Osteoblast (primary cell): ENCODE data around the gene KCMF1. TPM values are rescaled to one million over a fixed set of nuclear protein-coding genes. Genes with fewer than 3 reads are reported as not detected.

ENCODE experiments used
- DNase-seq: peaks from one replicate; pipeline ENCODE4 v3.0.0; 2011; ENCODE audit warnings: low spot score, mixed read lengths; ENCODE audit not compliant: insufficient read length; ENCODE audit errors: missing footprints
- H2AFZ ChIP-seq: 2 replicates; pipeline ENCODE4 v1.6.0; 2011; ENCODE audit warnings: mild to moderate bottlenecking, low read length
- H3K27ac ChIP-seq: 2 replicates; pipeline ENCODE4 v1.5.1; 2011; ENCODE audit warnings: mild to moderate bottlenecking, low read depth, low read length, moderate library complexity
- H3K27me3 ChIP-seq: 2 replicates; pipeline ENCODE4 v1.6.0; 2012; ENCODE audit warnings: mild to moderate bottlenecking, control low read depth, inconsistent platforms, low read length, moderate library complexity; ENCODE audit not compliant: insufficient read depth
- H3K36me3 ChIP-seq: 2 replicates; pipeline ENCODE4 v1.5.1; 2011; ENCODE audit warnings: mild to moderate bottlenecking, low read length, control low read depth, moderate library complexity; ENCODE audit not compliant: insufficient read depth
- H3K4me1 ChIP-seq: 2 replicates; pipeline ENCODE4 v1.5.1; 2011; ENCODE audit warnings: mild to moderate bottlenecking, low read length, control low read depth, moderate library complexity; ENCODE audit not compliant: insufficient read depth
- H3K4me2 ChIP-seq: 2 replicates; pipeline ENCODE4 v1.6.0; 2011; ENCODE audit warnings: mild to moderate bottlenecking, low read length; ENCODE audit not compliant: insufficient read depth
- H3K4me3 ChIP-seq: fragments of 200-600 bp; sonication (generic); 3 replicates; pipeline ENCODE4 v1.5.1; 2012; ENCODE audit warnings: mild to moderate bottlenecking, low read length, inconsistent platforms; ENCODE audit not compliant: insufficient read depth
- H3K79me2 ChIP-seq: 2 replicates; pipeline ENCODE4 v1.6.0; 2012; ENCODE audit warnings: mild to moderate bottlenecking, low read length, control low read depth, inconsistent platforms; ENCODE audit not compliant: insufficient read depth
- H3K9me3 ChIP-seq: 2 replicates; pipeline ENCODE4 v1.5.1; 2011; ENCODE audit warnings: low read depth, low read length, control low read depth
- H4K20me1 ChIP-seq: 2 replicates; pipeline ENCODE4 v1.6.0; 2012; ENCODE audit warnings: mild to moderate bottlenecking, low read length, control low read depth; ENCODE audit not compliant: insufficient read depth
- total RNA-seq: library from RNA; depleted of rRNA; stranded (reverse); fragments of >200 nt; gene quantifications from 2 replicates; pipeline ENCODE4 v1.2.3, GENCODE V29; 2012
- TF ChIP-seq, protein P1 (sequence below): IDR thresholded peaks from 2 replicates; pipeline ENCODE4 v1.5.1; 2011; ENCODE audit warnings: mild to moderate bottlenecking, low read depth, low read length, moderate library complexity; ENCODE audit errors: extremely low read depth

KCMF1 gene
- total RNA-seq, 1 donor: 74.2 TPM

DNA sequence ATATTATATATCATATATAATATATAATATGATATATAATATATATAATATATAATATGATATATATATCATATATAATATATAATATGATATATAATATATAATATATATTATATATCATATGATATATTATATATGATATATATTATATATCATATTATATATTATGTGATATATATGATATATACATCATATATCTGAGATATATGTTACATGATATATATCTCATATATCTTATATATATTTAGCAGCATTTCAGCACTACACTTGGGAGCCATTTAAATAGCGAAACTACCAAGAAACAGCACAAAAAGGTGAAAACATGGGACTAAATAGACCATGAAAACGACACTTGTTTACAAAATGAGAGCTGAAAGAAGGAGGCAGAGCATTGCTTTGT lies 37.3 kb downstream of the KCMF1 start:
- H3K27ac ChIP-seq: no peak overlapping the region
- no peak for DNase-seq
- no peaks in the 10 kb centered on the region for H3K9me3 ChIP-seq
- peaks cover 57% of the 10 kb centered on the region for H4K20me1 ChIP-seq
- H3K79me2 ChIP-seq: peaks cover 95% of the 10 kb centered on the region
- no peak overlapping the region for H3K4me3 ChIP-seq
- H3K4me2 ChIP-seq: no peak overlapping the region
- peaks cover 8% of the 10 kb centered on the region for H3K36me3 ChIP-seq
- peaks cover 3% of the 10 kb centered on the region for H3K4me1 ChIP-seq
- TF ChIP-seq, protein P1, sequence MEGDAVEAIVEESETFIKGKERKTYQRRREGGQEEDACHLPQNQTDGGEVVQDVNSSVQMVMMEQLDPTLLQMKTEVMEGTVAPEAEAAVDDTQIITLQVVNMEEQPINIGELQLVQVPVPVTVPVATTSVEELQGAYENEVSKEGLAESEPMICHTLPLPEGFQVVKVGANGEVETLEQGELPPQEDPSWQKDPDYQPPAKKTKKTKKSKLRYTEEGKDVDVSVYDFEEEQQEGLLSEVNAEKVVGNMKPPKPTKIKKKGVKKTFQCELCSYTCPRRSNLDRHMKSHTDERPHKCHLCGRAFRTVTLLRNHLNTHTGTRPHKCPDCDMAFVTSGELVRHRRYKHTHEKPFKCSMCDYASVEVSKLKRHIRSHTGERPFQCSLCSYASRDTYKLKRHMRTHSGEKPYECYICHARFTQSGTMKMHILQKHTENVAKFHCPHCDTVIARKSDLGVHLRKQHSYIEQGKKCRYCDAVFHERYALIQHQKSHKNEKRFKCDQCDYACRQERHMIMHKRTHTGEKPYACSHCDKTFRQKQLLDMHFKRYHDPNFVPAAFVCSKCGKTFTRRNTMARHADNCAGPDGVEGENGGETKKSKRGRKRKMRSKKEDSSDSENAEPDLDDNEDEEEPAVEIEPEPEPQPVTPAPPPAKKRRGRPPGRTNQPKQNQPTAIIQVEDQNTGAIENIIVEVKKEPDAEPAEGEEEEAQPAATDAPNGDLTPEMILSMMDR: no peak
- H3K27me3 ChIP-seq: no peaks in the 10 kb centered on the region
- H2AFZ ChIP-seq: no peak overlapping the region

DNA sequence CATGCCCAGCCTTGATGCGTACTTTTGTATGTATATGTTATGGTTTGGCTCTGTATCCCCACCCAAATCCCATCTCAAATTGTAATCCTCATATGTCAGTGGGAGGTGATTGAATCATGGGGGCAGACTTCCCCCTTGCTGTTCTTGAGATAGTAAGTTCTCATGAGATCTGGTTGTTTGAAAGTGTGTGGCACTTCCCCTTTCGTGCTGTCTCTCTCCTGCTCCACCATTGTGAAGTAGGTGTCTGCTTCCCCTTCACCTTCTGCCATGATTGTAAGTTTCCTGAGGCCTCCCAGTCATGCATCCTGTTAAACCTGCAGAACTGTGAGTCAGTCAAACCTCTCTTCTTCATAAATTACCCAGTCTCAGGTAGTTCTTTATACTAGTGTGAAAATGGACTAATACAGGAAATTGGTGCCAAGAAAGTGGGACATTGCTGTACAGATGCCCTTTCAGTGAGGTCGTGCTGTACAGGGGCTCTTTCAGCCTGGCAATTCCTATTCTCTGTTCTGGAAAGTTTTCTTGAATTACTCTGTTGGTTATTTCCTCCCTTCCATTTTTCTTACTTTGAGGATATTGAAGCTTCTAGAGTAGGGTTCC lies 38.2 kb downstream of the KCMF1 start:
- no peak overlapping the region for H3K4me2 ChIP-seq
- H3K27me3 ChIP-seq: no peaks in the 10 kb centered on the region
- H4K20me1 ChIP-seq: peaks cover 58% of the 10 kb centered on the region
- DNase-seq: no peak
- H3K36me3 ChIP-seq: peaks cover 8% of the 10 kb centered on the region
- no peak overlapping the region for H3K27ac ChIP-seq
- peaks cover 96% of the 10 kb centered on the region for H3K79me2 ChIP-seq
- H3K9me3 ChIP-seq: no peaks in the 10 kb centered on the region
- H3K4me3 ChIP-seq: no peak overlapping the region
- TF ChIP-seq, protein P1: no peak
- H2AFZ ChIP-seq: no peak overlapping the region
- no peaks in the 10 kb centered on the region for H3K4me1 ChIP-seq

DNA sequence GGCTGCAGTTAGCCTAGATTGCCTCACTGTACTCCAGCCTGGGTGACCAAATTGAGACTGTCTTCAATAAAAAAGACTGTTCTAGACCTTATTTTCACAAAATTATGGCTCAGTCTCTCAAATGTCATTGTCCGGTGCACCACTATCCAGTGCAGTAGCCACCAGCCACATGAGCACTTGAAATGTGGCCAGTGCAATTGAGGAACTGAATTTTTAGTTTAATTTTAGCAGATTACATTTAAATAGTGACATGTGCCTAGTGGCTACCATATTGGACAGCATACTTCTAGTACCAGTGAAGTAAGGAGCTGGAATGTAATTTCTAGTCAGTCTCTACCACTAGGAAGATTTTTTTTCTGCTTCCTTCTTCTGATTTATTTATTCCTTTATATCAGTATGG lies 39.4 kb downstream of the KCMF1 start:
- H4K20me1 ChIP-seq: peaks cover 60% of the 10 kb centered on the region
- no peaks in the 10 kb centered on the region for H3K9me3 ChIP-seq
- H3K4me2 ChIP-seq: no peak overlapping the region
- H3K79me2 ChIP-seq: peaks cover 92% of the 10 kb centered on the region
- H3K4me3 ChIP-seq: no peak overlapping the region
- no peak for DNase-seq
- H2AFZ ChIP-seq: no peak overlapping the region
- TF ChIP-seq, protein P1: no peak
- peaks cover 8% of the 10 kb centered on the region for H3K36me3 ChIP-seq
- H3K4me1 ChIP-seq: peaks cover 9% of the 10 kb centered on the region
- no peak overlapping the region for H3K27ac ChIP-seq
- no peaks in the 10 kb centered on the region for H3K27me3 ChIP-seq

DNA sequence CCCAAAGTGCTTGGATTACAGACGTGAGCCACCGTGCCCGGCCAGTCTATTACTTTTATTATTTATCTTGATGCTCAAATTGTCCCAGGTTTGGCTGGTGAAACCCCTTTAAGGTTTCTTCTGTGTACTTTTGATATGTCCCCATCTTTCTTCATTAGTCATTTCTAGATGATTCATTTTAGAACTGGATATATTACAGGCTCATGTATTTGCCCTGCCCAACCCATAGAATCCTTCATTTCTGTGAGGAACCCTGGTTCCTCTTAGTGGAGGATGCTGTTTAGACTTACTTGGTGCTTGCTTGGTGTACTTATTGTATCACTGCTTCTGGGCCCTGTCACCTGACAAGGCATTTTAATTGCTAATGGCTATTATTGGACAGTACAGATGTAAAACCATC lies 40.1 kb downstream of the KCMF1 start:
- H3K27ac ChIP-seq: no peak overlapping the region
- H3K9me3 ChIP-seq: no peaks in the 10 kb centered on the region
- H3K4me1 ChIP-seq: peaks cover 16% of the 10 kb centered on the region
- H4K20me1 ChIP-seq: peaks cover 67% of the 10 kb centered on the region
- peaks cover 8% of the 10 kb centered on the region for H3K36me3 ChIP-seq
- no peak overlapping the region for H2AFZ ChIP-seq
- H3K27me3 ChIP-seq: no peaks in the 10 kb centered on the region
- no peak overlapping the region for H3K4me3 ChIP-seq
- H3K79me2 ChIP-seq: peaks cover 91% of the 10 kb centered on the region
- TF ChIP-seq, protein P1: no peak
- no peak overlapping the region for H3K4me2 ChIP-seq
- DNase-seq: peak; percentile 39
